WTC11 (cell line): ENCODE results near the gene MYO18B. TPM values are rescaled to one million over a fixed set of nuclear protein-coding genes. Genes with fewer than 3 reads are reported as not detected.

Experiments used
- ATAC-seq: fragments of 200-7000 bp; cut with Tn5 transposase; 2 replicates; pipeline ENCODE4 v1.10.0; 2021; ENCODE audit warnings: mild to moderate bottlenecking, moderate library complexity
- CTCF ChIA-PET: fragments of 300-600 bp; sonication (Branson Sonifier 250); formaldehyde crosslinking; loops from one replicate; lab custom pipeline; 2021; ENCODE audit warnings: antibody characterized with exemption; lab: Charles Lee
- POLR2A ChIA-PET: fragments of 350-600 bp; sonication (Branson Sonifier 250); formaldehyde crosslinking; loops from one replicate; lab custom pipeline; 2021; ENCODE audit warnings: antibody characterized with exemption; lab: Charles Lee
- DNase-seq: peaks from one replicate; pipeline ENCODE4 v3.0.0; 2021; ENCODE audit warnings: low spot score
- H3K27ac Mint-ChIP-seq: 2 replicates; pipeline ENCODE4 v1.8.0; 2021; ENCODE audit warnings: mixed read lengths
- H3K27me3 Mint-ChIP-seq: 2 replicates; pipeline ENCODE4 v1.8.0; 2021; ENCODE audit warnings: low read depth, mild to moderate bottlenecking, moderate library complexity, mixed read lengths
- H3K36me3 Mint-ChIP-seq: 2 replicates; pipeline ENCODE4 v1.8.0; 2021; ENCODE audit warnings: mixed read lengths
- H3K4me1 Mint-ChIP-seq: 2 replicates; pipeline ENCODE4 v1.8.0; 2022; ENCODE audit warnings: mixed read lengths
- H3K4me3 Mint-ChIP-seq: 2 replicates; pipeline ENCODE4 v1.8.0; 2021; ENCODE audit warnings: mild to moderate bottlenecking, moderate library complexity, mixed read lengths
- H3K9me3 Mint-ChIP-seq: 2 replicates; pipeline ENCODE4 v1.8.0; 2021; ENCODE audit warnings: mixed read lengths
- AFF4 ChIP-seq: sonication (generic); formaldehyde crosslinking; IDR thresholded peaks from 2 replicates; pipeline ENCODE4 v1.8.1; 2023; ENCODE audit warnings: mild to moderate bottlenecking, missing genetic modification reagents, borderline replicate concordance
- AR ChIP-seq: fragments of 250-450 bp; sonication (Bioruptor Pico); IDR thresholded peaks from 2 replicates; pipeline ENCODE4 v1.9.0; 2021; ENCODE audit warnings: mild to moderate bottlenecking
- E2F4 ChIP-seq: sonication (generic); formaldehyde crosslinking; IDR thresholded peaks from 2 replicates; pipeline ENCODE4 v1.8.1; 2022; ENCODE audit warnings: low read depth, mild to moderate bottlenecking, moderate library complexity, missing genetic modification reagents, borderline replicate concordance
- E2F5 ChIP-seq: sonication (generic); formaldehyde crosslinking; IDR thresholded peaks from 2 replicates; pipeline ENCODE4 v1.8.1; 2022; ENCODE audit warnings: mild to moderate bottlenecking, moderate library complexity, missing genetic modification reagents
- ESRRA ChIP-seq: sonication (generic); formaldehyde crosslinking; IDR thresholded peaks from 2 replicates; pipeline ENCODE4 v1.8.1; 2022; ENCODE audit warnings: mild to moderate bottlenecking, missing genetic modification reagents, borderline replicate concordance
- FOXJ3 ChIP-seq: sonication (generic); formaldehyde crosslinking; IDR thresholded peaks from 2 replicates; pipeline ENCODE4 v1.9.0; 2021; ENCODE audit warnings: missing genetic modification reagents, mild to moderate bottlenecking, borderline replicate concordance
- GABPB1 ChIP-seq: sonication (generic); formaldehyde crosslinking; IDR thresholded peaks from 2 replicates; pipeline ENCODE4 v1.8.1; 2023; ENCODE audit warnings: mild to moderate bottlenecking, missing genetic modification reagents
- GTF2I ChIP-seq: fragments of 250-450 bp; sonication (Bioruptor Pico); conservative IDR thresholded peaks from 2 replicates; pipeline ENCODE4 v1.4.0; 2021; ENCODE audit warnings: mild to moderate bottlenecking
- HMGA2 ChIP-seq: fragments of 250-450 bp; sonication (Bioruptor Pico); IDR thresholded peaks from 2 replicates; pipeline ENCODE4 v1.4.0; 2021; ENCODE audit warnings: mild to moderate bottlenecking, moderate library complexity
- HMGXB4 ChIP-seq: sonication (generic); formaldehyde crosslinking; IDR thresholded peaks from 2 replicates; pipeline ENCODE4 v1.8.1; 2023; ENCODE audit warnings: mild to moderate bottlenecking, moderate library complexity, missing genetic modification reagents
- NR3C1 ChIP-seq: sonication (generic); formaldehyde crosslinking; conservative IDR thresholded peaks from 2 replicates; pipeline ENCODE4 v1.8.1; 2023; ENCODE audit warnings: low read depth, mild to moderate bottlenecking, missing genetic modification reagents
- RORB ChIP-seq: fragments of 250-450 bp; sonication (Bioruptor Pico); IDR thresholded peaks from 2 replicates; pipeline ENCODE4 v1.9.0; 2021; ENCODE audit warnings: mild to moderate bottlenecking
- ZBTB21 ChIP-seq: sonication (generic); formaldehyde crosslinking; IDR thresholded peaks from 2 replicates; pipeline ENCODE4 v1.8.1; 2023; ENCODE audit warnings: mild to moderate bottlenecking, missing genetic modification reagents, borderline replicate concordance
- ZBTB43 ChIP-seq: sonication (generic); formaldehyde crosslinking; IDR thresholded peaks from 2 replicates; pipeline ENCODE4 v1.8.1; 2023; ENCODE audit warnings: mild to moderate bottlenecking, missing genetic modification reagents
- ZNF317 ChIP-seq: sonication (generic); formaldehyde crosslinking; IDR thresholded peaks from 2 replicates; pipeline ENCODE4 v1.8.1; 2023; ENCODE audit warnings: low read depth, mild to moderate bottlenecking, moderate library complexity, missing genetic modification reagents, borderline replicate concordance
- ZNF671 ChIP-seq: fragments of 250-450 bp; sonication (Bioruptor Pico); IDR thresholded peaks from 2 replicates; pipeline ENCODE4 v1.8.0; 2021; ENCODE audit warnings: mild to moderate bottlenecking
- total RNA-seq: library from RNA; stranded (reverse); gene quantifications from 3 replicates; pipeline ENCODE4 v1.2.3, GENCODE V29; 2021

The MYO18B gene
- total RNA-seq, 1 experiment from 2014 or later, result 0.96 TPM

- CTCF ChIA-PET, result interaction anchor here (0.7 kb wide), 1 partner anchor 654 kb away, joined by 4 read pairs; no protein-coding TSS in a partner anchor
- DNase-seq (no peak), ATAC-seq (no peak; the same call in 1 of the 2 replicates)
- Mint-ChIP-seq H3K27ac (no peak overlapping the region), H3K27me3 (no peaks in the 10 kb centered on the region; the same call in 1 of the 2 replicates), H3K36me3 (no peaks in the 10 kb centered on the region), H3K9me3 (no peaks in the 10 kb centered on the region)
- no peak for TF ChIP-seq E2F5 (CRISPR knock-in tag)
- TF ChIP-seq HMGXB4, result no peak
- no peak for TF ChIP-seq FOXJ3 (CRISPR knock-in tag)
- no peak for TF ChIP-seq GABPB1
- TF ChIP-seq ZNF671, result no peak
- no peak for TF ChIP-seq GTF2I (CRISPR knock-in tag)
- no peak for TF ChIP-seq NR3C1 (CRISPR knock-in tag)
- TF ChIP-seq RORB (CRISPR knock-in tag), result no peak
- TF ChIP-seq ZBTB21 (CRISPR knock-in tag), result no peak
- TF ChIP-seq AFF4 (CRISPR knock-in tag), result no peak
- no peak for TF ChIP-seq HMGA2 (CRISPR knock-in tag)
- no peak for TF ChIP-seq E2F4 (CRISPR knock-in tag)
- no peak for TF ChIP-seq ZNF317 (CRISPR knock-in tag)
- TF ChIP-seq ESRRA (CRISPR knock-in tag), result no peak
- no peak for TF ChIP-seq ZBTB43 (CRISPR knock-in tag)
- TF ChIP-seq AR (CRISPR knock-in tag), result no peak
- TF ChIP-seq, all 79 proteins: peak for 0
- Mint-ChIP-seq H3K4me3 (no peak overlapping the region), H3K4me1 (no peaks in the 10 kb centered on the region)
- POLR2A ChIA-PET, result no interaction called here
These were observed 99.8 kb downstream of the MYO18B start for GRCh38 chr22:25841775-25842174.
